H9 (cell line): ENCODE data around the gene STIMATE. TPM values are rescaled to one million over a fixed set of nuclear protein-coding genes. Genes with fewer than 3 reads are reported as not detected.

Experiments used
- DNase-seq: peaks from one replicate; pipeline ENCODE4 v3.0.0-alpha.2; 2017
- H2AFZ ChIP-seq: one replicate; pipeline ENCODE4 v1.6.1; 2013; ENCODE audit warnings: mild to moderate bottlenecking, low read length, control low read depth, moderate library complexity
- H2AK5ac ChIP-seq: 2 replicates; pipeline ENCODE4 v1.6.1; 2013; ENCODE audit warnings: low read length, control low read depth, mixed read lengths; ENCODE audit not compliant: insufficient read length
- H2BK120ac ChIP-seq: one replicate; pipeline ENCODE4 v1.6.1; 2013; ENCODE audit warnings: low read depth, mild to moderate bottlenecking, low read length, control low read depth, inconsistent platforms; ENCODE audit not compliant: poor library complexity, severe bottlenecking
- H2BK12ac ChIP-seq: 2 replicates; pipeline ENCODE4 v1.6.1; 2013; ENCODE audit warnings: low read length, control low read depth, mixed read lengths, low read depth; ENCODE audit not compliant: insufficient read length
- H2BK15ac ChIP-seq: 2 replicates; pipeline ENCODE4 v1.6.1; 2013; ENCODE audit warnings: low read depth, low read length, control low read depth
- H2BK20ac ChIP-seq: one replicate; pipeline ENCODE4 v1.6.1; 2013; ENCODE audit warnings: low read depth, mild to moderate bottlenecking, low read length, control low read depth, inconsistent platforms; ENCODE audit not compliant: poor library complexity, severe bottlenecking
- H2BK5ac ChIP-seq: 2 replicates; pipeline ENCODE4 v1.6.1; 2013; ENCODE audit warnings: low read length, control low read depth, mixed read lengths; ENCODE audit not compliant: insufficient read length
- H3K14ac ChIP-seq: 2 replicates; pipeline ENCODE4 v1.6.1; 2013; ENCODE audit warnings: low read length, control low read depth; ENCODE audit not compliant: insufficient read depth
- H3K18ac ChIP-seq: 2 replicates; pipeline ENCODE4 v1.6.1; 2013; ENCODE audit warnings: low read depth, mild to moderate bottlenecking, mixed read lengths, low read length, control low read depth; ENCODE audit not compliant: insufficient read length
- H3K23ac ChIP-seq: 2 replicates; pipeline ENCODE4 v1.6.1; 2013; ENCODE audit warnings: low read length, control low read depth, mixed read lengths, low read depth; ENCODE audit not compliant: insufficient read length
- H3K23me2 ChIP-seq: 2 replicates; pipeline ENCODE4 v1.6.1; 2013; ENCODE audit warnings: low read depth, mild to moderate bottlenecking, mixed read lengths, low read length, control low read depth; ENCODE audit not compliant: insufficient read length, poor library complexity, severe bottlenecking
- H3K27ac ChIP-seq: 2 replicates; pipeline ENCODE4 v1.5.1; 2013; ENCODE audit warnings: low read length, control low read depth, mixed read lengths, low read depth; ENCODE audit not compliant: insufficient read length
- H3K27me3 ChIP-seq: 2 replicates; pipeline ENCODE4 v1.6.1; 2013; ENCODE audit warnings: low read length, control low read depth, inconsistent platforms; ENCODE audit not compliant: insufficient read depth
- H3K4ac ChIP-seq: 2 replicates; pipeline ENCODE4 v1.6.1; 2013; ENCODE audit warnings: low read depth, mild to moderate bottlenecking, control low read depth, inconsistent platforms, low read length, moderate library complexity
- H3K4me1 ChIP-seq: 2 replicates; pipeline ENCODE4 v1.6.1; 2013; ENCODE audit warnings: low read length, control low read depth, inconsistent platforms; ENCODE audit not compliant: insufficient read depth
- H3K4me2 ChIP-seq: 2 replicates; pipeline ENCODE4 v1.6.1; 2013; ENCODE audit warnings: low read length, control low read depth, mixed read lengths; ENCODE audit not compliant: insufficient read length, insufficient read depth
- H3K56ac ChIP-seq: 2 replicates; pipeline ENCODE4 v1.6.1; 2013; ENCODE audit warnings: low read depth, mild to moderate bottlenecking, mixed read lengths, low read length, control low read depth; ENCODE audit not compliant: insufficient read length
- H3K79me1 ChIP-seq: 2 replicates; pipeline ENCODE4 v1.6.1; 2013; ENCODE audit warnings: low read depth, mild to moderate bottlenecking, moderate library complexity, low read length, control low read depth, inconsistent platforms; ENCODE audit not compliant: insufficient read depth, poor library complexity, severe bottlenecking
- H3K79me2 ChIP-seq: 2 replicates; pipeline ENCODE4 v1.6.1; 2013; ENCODE audit warnings: low read length, control low read depth, inconsistent platforms; ENCODE audit not compliant: insufficient read depth
- H3K9ac ChIP-seq: 2 replicates; pipeline ENCODE4 v1.6.1; 2013; ENCODE audit warnings: low read length, control low read depth, mixed read lengths; ENCODE audit not compliant: insufficient read length; ENCODE audit errors: extremely low read depth
- H3K9me3 ChIP-seq: one replicate; pipeline ENCODE4 v1.6.1; 2013; ENCODE audit warnings: low read depth, low read length, inconsistent platforms; ENCODE audit not compliant: control insufficient read depth
- H3T11ph ChIP-seq: one replicate; pipeline ENCODE4 v1.6.1; 2013; ENCODE audit warnings: mild to moderate bottlenecking, low read length, control low read depth, inconsistent platforms
- H4K20me1 ChIP-seq: one replicate; pipeline ENCODE4 v1.6.1; 2013; ENCODE audit not compliant: control insufficient read depth, insufficient read length, insufficient read depth
- H4K5ac ChIP-seq: 2 replicates; pipeline ENCODE4 v1.6.1; 2013; ENCODE audit warnings: low read depth, mild to moderate bottlenecking, mixed read lengths, low read length, control low read depth; ENCODE audit not compliant: insufficient read length
- H4K8ac ChIP-seq: replicated peaks from 2 replicates; pipeline ENCODE4 v1.6.1; 2013; ENCODE audit warnings: low read length, control low read depth, mixed read lengths, low read depth; ENCODE audit not compliant: insufficient read length
- H4K91ac ChIP-seq: 2 replicates; pipeline ENCODE4 v1.6.1; 2013; ENCODE audit warnings: low read depth, mild to moderate bottlenecking, moderate library complexity, mixed read lengths, low read length, control low read depth; ENCODE audit not compliant: insufficient read length
- H3K27ac Mint-ChIP-seq, 3 experiments: 2 replicates in 2 of 3; 3 replicates in 1 of 3; pipeline ENCODE4 v1.8.0; 2020 to 2021; ENCODE audit warnings: mixed read lengths in 3 of 3, mild to moderate bottlenecking in 1 of 3, moderate library complexity in 1 of 3
- H3K27me3 Mint-ChIP-seq: 2 replicates; pipeline ENCODE4 v1.8.0; 2021; ENCODE audit warnings: low read depth, mild to moderate bottlenecking, moderate library complexity, mixed read lengths
- H3K36me3 Mint-ChIP-seq, 3 experiments: 2 replicates in 2 of 3; 3 replicates in 1 of 3; pipeline ENCODE4 v1.8.0; 2020 to 2021; ENCODE audit warnings: low read depth in 3 of 3, mixed read lengths in 3 of 3; ENCODE audit not compliant: insufficient read depth in 1 of 3
- H3K4me1 Mint-ChIP-seq, 2 experiments: 2 replicates each; pipeline ENCODE4 v1.8.0; 2020; ENCODE audit warnings: mixed read lengths in 2 of 2
- H3K4me3 Mint-ChIP-seq, 2 experiments: 2 replicates in 1 of 2; 3 replicates in 1 of 2; pipeline ENCODE4 v1.8.0; 2020 to 2021; ENCODE audit warnings: mild to moderate bottlenecking in 2 of 2, mixed read lengths in 2 of 2, moderate library complexity in 1 of 2
- H3K9me3 Mint-ChIP-seq, 2 experiments: 2 replicates in 1 of 2; 3 replicates in 1 of 2; pipeline ENCODE4 v1.8.0; 2020; ENCODE audit warnings: mild to moderate bottlenecking in 2 of 2, mixed read lengths in 2 of 2, moderate library complexity in 1 of 2
- WGBS: extraction: QIAGEN DNeasy Blood & Tissue Kit; methylation state at CpG from one replicate; pipeline ENCODE4 v1.1.7; 2013; ENCODE audit warnings: missing lambda C conversion rate, low lambda C conversion rate, mixed read lengths; ENCODE audit not compliant: insufficient read length; ENCODE audit errors: extremely low coverage; 5-methylcytosine and 5-hydroxymethylcytosine counted together
- total RNA-seq: library from RNA; stranded (reverse); gene quantifications from 2 replicates; pipeline ENCODE4 v1.2.1, GENCODE V29; 2021
- TF ChIP-seq, protein P1 (sequence below): fragments of 200-600 bp; sonication (generic); conservative IDR thresholded peaks from 3 replicates; pipeline ENCODE4 v1.8.0; 2021; ENCODE audit warnings: antibody characterized with exemption, mild to moderate bottlenecking

Gene STIMATE
- total RNA-seq, 1 experiment from 2014 or later = 25.6 TPM

DNA sequence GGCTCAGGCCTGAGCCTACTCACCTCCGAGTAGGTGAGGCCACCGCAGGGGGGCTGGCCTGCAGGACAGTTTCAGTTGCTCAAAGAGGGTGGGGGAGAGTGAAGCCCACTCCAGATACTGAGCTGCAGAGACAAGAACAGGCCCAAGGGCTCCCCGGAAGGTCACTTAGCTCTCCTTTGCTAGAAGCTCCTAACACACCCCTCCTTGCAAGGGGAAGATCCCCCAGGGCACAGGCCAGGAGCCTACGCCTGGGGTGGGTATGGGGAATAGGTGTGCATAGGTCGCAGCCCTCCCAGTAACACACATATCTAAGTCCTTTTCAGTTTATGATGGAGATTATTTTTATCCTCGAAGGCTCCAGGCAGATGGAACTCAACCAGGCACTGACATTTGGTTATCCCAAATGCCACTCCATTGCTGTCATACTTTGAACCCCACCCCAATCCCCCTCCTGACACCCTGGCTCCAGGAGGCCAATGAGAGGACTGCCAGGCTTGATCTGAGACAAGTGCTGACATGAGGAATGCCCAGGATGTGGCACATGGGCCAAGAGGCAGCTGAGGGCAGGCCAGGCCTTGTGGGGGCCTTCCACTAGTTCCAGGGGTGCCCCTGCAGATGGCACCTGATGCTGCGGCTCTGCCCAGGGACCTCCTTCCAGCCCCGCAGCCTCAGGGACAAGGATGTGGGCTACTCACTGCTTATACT lies 61.4 kb downstream of the STIMATE start:
- no peak overlapping the region for H3K27ac ChIP-seq
- Mint-ChIP-seq H3K9me3 (no peaks in the 10 kb centered on the region), H3K27ac (peak overlapping the region in 1 of 3 experiments; percentile 18; a peak in 2 of 7 replicates), H3K4me1 (peaks cover 16 to 25% of the 10 kb centered on the region in 2 experiments), H3K27me3 (no peaks in the 10 kb centered on the region), H3K36me3 (peaks cover 0 to 6% (median 0%) of the 10 kb centered on the region in 3 experiments; a peak in 3 of 7 replicates), H3K4me3 (no peak overlapping the region)
- H3K79me1 ChIP-seq = no peaks in the 10 kb centered on the region
- no peak for DNase-seq
- no peak overlapping the region for H3K4me2 ChIP-seq
- H3K4ac ChIP-seq = no peak overlapping the region
- no peaks in the 10 kb centered on the region for H3K79me2 ChIP-seq
- no peak overlapping the region for H3K9ac ChIP-seq
- H3K9me3 ChIP-seq = no peaks in the 10 kb centered on the region
- H4K91ac ChIP-seq = no peak overlapping the region
- no peaks in the 10 kb centered on the region for H4K20me1 ChIP-seq
- H4K5ac ChIP-seq = no peak overlapping the region
- H3K27me3 ChIP-seq = no peaks in the 10 kb centered on the region; the same call in 1 of the 2 replicates
- no peak overlapping the region for H3K23ac ChIP-seq
- H3K18ac ChIP-seq = no peak overlapping the region
- no peak overlapping the region for H2BK20ac ChIP-seq
- H2BK5ac ChIP-seq = no peak overlapping the region
- no peak overlapping the region for H3T11ph ChIP-seq
- H4K8ac ChIP-seq = no peak overlapping the region
- H2BK12ac ChIP-seq = no peak overlapping the region
- TF ChIP-seq, protein P1, sequence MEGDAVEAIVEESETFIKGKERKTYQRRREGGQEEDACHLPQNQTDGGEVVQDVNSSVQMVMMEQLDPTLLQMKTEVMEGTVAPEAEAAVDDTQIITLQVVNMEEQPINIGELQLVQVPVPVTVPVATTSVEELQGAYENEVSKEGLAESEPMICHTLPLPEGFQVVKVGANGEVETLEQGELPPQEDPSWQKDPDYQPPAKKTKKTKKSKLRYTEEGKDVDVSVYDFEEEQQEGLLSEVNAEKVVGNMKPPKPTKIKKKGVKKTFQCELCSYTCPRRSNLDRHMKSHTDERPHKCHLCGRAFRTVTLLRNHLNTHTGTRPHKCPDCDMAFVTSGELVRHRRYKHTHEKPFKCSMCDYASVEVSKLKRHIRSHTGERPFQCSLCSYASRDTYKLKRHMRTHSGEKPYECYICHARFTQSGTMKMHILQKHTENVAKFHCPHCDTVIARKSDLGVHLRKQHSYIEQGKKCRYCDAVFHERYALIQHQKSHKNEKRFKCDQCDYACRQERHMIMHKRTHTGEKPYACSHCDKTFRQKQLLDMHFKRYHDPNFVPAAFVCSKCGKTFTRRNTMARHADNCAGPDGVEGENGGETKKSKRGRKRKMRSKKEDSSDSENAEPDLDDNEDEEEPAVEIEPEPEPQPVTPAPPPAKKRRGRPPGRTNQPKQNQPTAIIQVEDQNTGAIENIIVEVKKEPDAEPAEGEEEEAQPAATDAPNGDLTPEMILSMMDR = no peak
- H3K23me2 ChIP-seq = no peaks in the 10 kb centered on the region
- WGBS = no CpG with 5 or more reads among the region's 8 CpGs
- no peak overlapping the region for H2AK5ac ChIP-seq
- no peak overlapping the region for H2AFZ ChIP-seq
- H2BK120ac ChIP-seq = no peak overlapping the region
- no peak overlapping the region for H2BK15ac ChIP-seq
- no peaks in the 10 kb centered on the region for H3K4me1 ChIP-seq
- no peak overlapping the region for H3K14ac ChIP-seq
- no peak overlapping the region for H3K56ac ChIP-seq
